OCI-LY1 (cell line): ENCODE results near the gene SLC35F3.

Source experiments
- H2AFZ ChIP-seq: fragments of 200-600 bp; sonication (generic), shearing (Covaris generic); 2 replicates; pipeline ENCODE4 v1.6.0; 2014; ENCODE audit warnings: antibody characterized with exemption, mild to moderate bottlenecking, low read length
- H3F3A ChIP-seq: fragments of 200-600 bp; sonication (generic), shearing (Covaris generic); 2 replicates; pipeline ENCODE4 v1.6.0; 2014; ENCODE audit warnings: mild to moderate bottlenecking, antibody characterized with exemption, low read length, moderate library complexity; ENCODE audit not compliant: insufficient read depth
- H3K27ac ChIP-seq: fragments of 200-600 bp; sonication (generic); 2 replicates; pipeline ENCODE4 v1.5.1; 2014; ENCODE audit warnings: low read length, mixed run types, mild to moderate bottlenecking, low read depth; ENCODE audit not compliant: poor library complexity, severe bottlenecking
- H3K27me3 ChIP-seq: fragments of 200-600 bp; sonication (generic); 2 replicates; pipeline ENCODE4 v1.6.0; 2014; ENCODE audit warnings: antibody characterized with exemption, mild to moderate bottlenecking, low read length, moderate library complexity; ENCODE audit not compliant: insufficient read depth
- H3K36me3 ChIP-seq: fragments of 200-600 bp; sonication (generic); 2 replicates; pipeline ENCODE4 v1.6.1; 2014; ENCODE audit warnings: mild to moderate bottlenecking, antibody characterized with exemption, low read length, moderate library complexity, mixed read lengths; ENCODE audit not compliant: insufficient read depth
- H3K4me1 ChIP-seq: fragments of 200-600 bp; sonication (generic); 2 replicates; pipeline ENCODE4 v1.5.1; 2014; ENCODE audit warnings: mild to moderate bottlenecking, low read length, moderate library complexity; ENCODE audit not compliant: insufficient read depth, severe bottlenecking
- H3K4me2 ChIP-seq: fragments of 200-600 bp; sonication (generic), shearing (Covaris generic); 2 replicates; pipeline ENCODE4 v1.6.1; 2014; ENCODE audit warnings: low read length
- H3K4me3 ChIP-seq: fragments of 200-600 bp; sonication (generic); 2 replicates; pipeline ENCODE4 v1.5.1; 2014; ENCODE audit warnings: low read length, low read depth, mild to moderate bottlenecking, mixed read lengths; ENCODE audit not compliant: poor library complexity, severe bottlenecking
- H3K79me2 ChIP-seq: fragments of 200-600 bp; shearing (Covaris generic); 2 replicates; pipeline ENCODE4 v1.6.1; 2016; ENCODE audit warnings: mixed run types, low read length, mixed read lengths; ENCODE audit not compliant: insufficient read depth
- H3K9ac ChIP-seq: fragments of 200-600 bp; sonication (generic), shearing (Covaris generic); 2 replicates; pipeline ENCODE4 v1.6.1; 2014; ENCODE audit warnings: mild to moderate bottlenecking, low read length, mixed read lengths
- H3K9me2 ChIP-seq: fragments of 200-600 bp; sonication (generic), shearing (Covaris generic); 2 replicates; pipeline ENCODE4 v1.6.1; 2014; ENCODE audit warnings: low read depth, mild to moderate bottlenecking, low read length, mixed read lengths
- H3K9me3 ChIP-seq: fragments of 200-600 bp; shearing (Covaris generic); 2 replicates; pipeline ENCODE4 v1.6.1; 2014; ENCODE audit warnings: low read length, mixed read lengths
- H4K20me1 ChIP-seq: fragments of 200-600 bp; sonication (generic), shearing (Covaris generic); 2 replicates; pipeline ENCODE4 v1.6.0; 2016; ENCODE audit warnings: mild to moderate bottlenecking, low read length; ENCODE audit not compliant: insufficient read depth
- CTCF ChIP-seq: fragments of 200-600 bp; sonication (generic), shearing (Covaris generic); IDR thresholded peaks from 2 replicates; pipeline ENCODE4 v1.5.1; 2017; ENCODE audit warnings: mild to moderate bottlenecking, antibody characterized with exemption, low read length, moderate library complexity, mixed read lengths
- EZH2 ChIP-seq: fragments of 200-600 bp; sonication (generic), shearing (Covaris generic); IDR thresholded peaks from 2 replicates; pipeline ENCODE4 v1.8.0; 2017; ENCODE audit warnings: borderline replicate concordance, mixed run types, mild to moderate bottlenecking, antibody characterized with exemption, low read length, moderate library complexity, mixed read lengths

The SLC35F3 gene

GRCh38 chr1:234125283-234125682, 220.8 kb downstream of the SLC35F3 start:
- H3K79me2 ChIP-seq = no peaks in the 10 kb centered on the region
- H4K20me1 ChIP-seq = no peaks in the 10 kb centered on the region
- no peak overlapping the region for H3K9ac ChIP-seq
- H3F3A ChIP-seq = no peaks in the 10 kb centered on the region
- no peaks in the 10 kb centered on the region for H3K36me3 ChIP-seq
- no peaks in the 10 kb centered on the region for H3K9me3 ChIP-seq
- no peak overlapping the region for H2AFZ ChIP-seq
- TF ChIP-seq EZH2 = no peak
- peak; percentile 60 for TF ChIP-seq CTCF
- no peaks in the 10 kb centered on the region for H3K4me1 ChIP-seq
- H3K27me3 ChIP-seq = no peaks in the 10 kb centered on the region
- no peak overlapping the region for H3K4me2 ChIP-seq
- H3K9me2 ChIP-seq = no peaks in the 10 kb centered on the region
- H3K27ac ChIP-seq = no peak overlapping the region
- no peak overlapping the region for H3K4me3 ChIP-seq

GRCh38 chr1:234125714-234126113, 221.2 kb downstream of the SLC35F3 start:
- H3K36me3 ChIP-seq = no peaks in the 10 kb centered on the region
- H3K4me3 ChIP-seq = no peak overlapping the region
- H3K4me1 ChIP-seq = no peaks in the 10 kb centered on the region
- no peaks in the 10 kb centered on the region for H3F3A ChIP-seq
- H3K9ac ChIP-seq = no peak overlapping the region
- H3K4me2 ChIP-seq = no peak overlapping the region
- H3K27ac ChIP-seq = no peak overlapping the region
- no peaks in the 10 kb centered on the region for H4K20me1 ChIP-seq
- H3K27me3 ChIP-seq = no peaks in the 10 kb centered on the region
- H3K9me2 ChIP-seq = no peaks in the 10 kb centered on the region
- TF ChIP-seq EZH2 (no peak), CTCF (no peak)
- H3K9me3 ChIP-seq = no peaks in the 10 kb centered on the region
- no peaks in the 10 kb centered on the region for H3K79me2 ChIP-seq
- H2AFZ ChIP-seq = no peak overlapping the region

DNA sequence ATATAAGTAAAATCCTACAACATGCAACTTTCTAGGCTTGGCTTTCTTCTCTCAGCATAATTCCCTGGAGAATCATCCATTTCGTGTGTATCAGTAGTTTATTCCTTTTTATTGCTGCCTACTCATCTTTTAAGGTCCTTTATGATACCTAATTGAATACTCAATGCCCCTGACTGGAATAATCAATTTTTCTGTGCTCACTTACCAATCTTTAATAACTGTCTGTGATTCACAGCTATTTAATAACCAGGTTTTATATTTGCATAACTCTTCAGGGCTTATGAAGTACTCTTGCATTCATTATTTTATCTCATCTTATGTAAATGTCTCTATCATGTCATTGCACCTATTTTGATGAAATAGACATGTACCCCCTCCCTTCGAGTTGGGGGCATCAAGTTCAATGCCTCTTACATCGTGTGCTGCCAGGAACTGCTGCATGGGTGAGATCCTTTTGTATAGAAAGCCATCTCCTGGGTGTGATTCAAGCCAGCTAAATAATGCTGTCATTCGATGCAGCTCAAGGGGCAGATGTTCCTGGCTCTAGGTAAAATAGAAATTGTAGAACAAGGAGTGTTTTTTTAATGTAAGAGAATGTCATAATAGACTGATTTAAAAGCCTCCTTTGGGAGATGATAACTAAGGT, 222.7 kb downstream of the SLC35F3 start:
- TF ChIP-seq EZH2 = no peak
- no peak for TF ChIP-seq CTCF
- H3K9ac ChIP-seq = no peak overlapping the region

More for the DNA sequence above, 222.7 kb downstream of the SLC35F3 start:
- Histone ChIP-seq H3K27ac (no peak overlapping the region), H3K79me2 (no peaks in the 10 kb centered on the region), H3K9me3 (no peaks in the 10 kb centered on the region), H2AFZ (no peak overlapping the region), H3K4me3 (no peak overlapping the region), H3K4me1 (no peaks in the 10 kb centered on the region), H3K36me3 (no peaks in the 10 kb centered on the region), H3K27me3 (no peaks in the 10 kb centered on the region), H3K4me2 (no peak overlapping the region), H3K9me2 (no peaks in the 10 kb centered on the region), H4K20me1 (no peaks in the 10 kb centered on the region), H3F3A (no peaks in the 10 kb centered on the region)
